ENCODE measurements around the gene DERL3. TPM values are rescaled to one million over a fixed set of nuclear protein-coding genes. Genes with fewer than 3 reads are reported as not detected.

DERL3 gene
- total and polyA plus RNA-seq, 2 experiments from 2014 or later = 13.6 to 19.5 TPM

DNA sequence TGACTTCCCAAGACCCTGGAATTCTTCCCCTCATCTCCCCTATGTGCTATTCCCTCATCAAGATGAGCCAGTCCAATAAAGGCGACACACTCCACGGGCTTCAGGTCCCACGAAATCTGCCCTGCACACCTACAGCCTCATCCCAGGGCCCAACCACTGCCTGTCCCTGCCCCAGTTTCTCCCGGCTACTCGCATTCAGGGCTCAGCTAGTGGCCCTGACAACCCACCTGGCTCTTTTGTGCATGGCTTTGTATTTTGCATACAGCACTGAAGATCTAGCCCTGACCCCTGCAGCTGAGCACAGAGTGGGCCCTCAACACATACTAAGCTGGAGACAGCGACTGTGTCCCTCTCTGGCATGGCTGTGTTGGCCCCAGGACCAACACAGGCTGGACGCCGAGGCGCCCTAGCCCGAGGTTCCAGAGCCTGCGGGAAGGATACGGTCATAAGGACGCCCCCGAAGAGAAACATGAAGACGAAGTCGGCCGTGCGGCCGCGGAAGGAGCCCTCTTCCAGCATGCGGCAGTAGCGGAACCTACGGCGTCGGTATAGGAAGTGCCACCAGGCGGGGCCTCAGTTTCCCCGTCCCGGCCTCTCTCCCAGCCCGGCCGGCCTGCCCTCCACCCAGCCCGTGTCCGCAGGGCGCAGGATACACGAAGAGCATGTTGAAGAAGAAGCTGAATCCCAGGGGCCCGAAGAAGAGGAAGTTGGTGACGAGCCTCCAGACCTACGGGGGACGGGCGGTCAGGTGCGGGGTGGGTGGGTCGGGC lies 710 bp downstream of the DERL3 start:
- H3K27me3 ChIP-seq (ENCODE audit: insufficient read depth) = no peaks in the 10 kb centered on the region
- ATAC-seq = peak; percentile 5
- peaks cover 16% of the 10 kb centered on the region; the same call in 1 of the 2 replicates for H3K4me1 ChIP-seq (ENCODE audit: insufficient read depth)
- peak overlapping the region; percentile 86 for H3K4me2 ChIP-seq
- H3K4me3 Mint-ChIP-seq = peak overlapping the region; percentile 90
- peaks cover 19% of the 10 kb centered on the region for H3K4me1 Mint-ChIP-seq
- H2AFZ ChIP-seq = no peak overlapping the region
- no peaks in the 10 kb centered on the region for H3K36me3 ChIP-seq (ENCODE audit: insufficient read depth)
- DNase-seq (ENCODE audit: low spot score) = peak; percentile 60
- H3K27ac Mint-ChIP-seq = peak overlapping the region; percentile 96
- H3K36me3 Mint-ChIP-seq (ENCODE audit: low read depth) = peaks cover 9% of the 10 kb centered on the region
- no peak overlapping the region; the same call in 1 of the 2 replicates for H3K27ac ChIP-seq (ENCODE audit: low read depth)
- H3K9me2 ChIP-seq (ENCODE audit: insufficient read depth) = no peaks in the 10 kb centered on the region
- peaks cover 3% of the 10 kb centered on the region; the same call in 1 of the 3 replicates for H3K9me3 Mint-ChIP-seq
- H3F3A ChIP-seq (replicated peaks; ENCODE audit: low read depth) = peaks cover 6% of the 10 kb centered on the region; the same call in 1 of the 2 replicates
- H4K20me1 ChIP-seq (replicated peaks; ENCODE audit: insufficient read depth) = peaks cover 5% of the 10 kb centered on the region; the same call in 1 of the 2 replicates
- peak overlapping the region; percentile 71 for H3K4me3 ChIP-seq
- TF ChIP-seq JUNB (IDR thresholded peaks at IDR 0.05; ENCODE audit: unreplicated experiment) (no peak), POLR2AphosphoS5 (IDR thresholded peaks at IDR 0.05; ENCODE audit: low read depth) (no peak), ZNF462 (CRISPR knock-in tag; IDR thresholded peaks at IDR 0.05) (no peak), ETS1 (IDR thresholded peaks at IDR 0.05) (no peak), EZH2 (IDR thresholded peaks at IDR 0.05; ENCODE audit: low read depth, unreplicated experiment) (no peak), ZNF331 (CRISPR knock-in tag; IDR thresholded peaks at IDR 0.05; ENCODE audit: low read depth) (no peak)
- no peaks in the 10 kb centered on the region for H3K79me2 ChIP-seq (replicated peaks; ENCODE audit: insufficient read depth)
- peaks cover 31% of the 10 kb centered on the region for H3K27me3 Mint-ChIP-seq (ENCODE audit: insufficient read depth, low read depth, poor library complexity)

All from GM23338 (cell line).